Trophoblast cell (in vitro differentiated cells and primary cell): ENCODE results near the gene MGAT5.
A peak's percentile ranks its signal among the peaks of the same experiment; 100 is the strongest.

Experiments
- DNase-seq, 2 donors: peaks; one replicate each; pipeline ENCODE4 v3.0.0-alpha.2; 2016
- H2AFZ ChIP-seq: 2 replicates; pipeline ENCODE4 v1.6.1; 2013; ENCODE audit warnings: low read length, moderate library complexity, mild to moderate bottlenecking; ENCODE audit not compliant: insufficient read depth, poor library complexity
- H2AK5ac ChIP-seq: 2 replicates; pipeline ENCODE4 v1.6.1; 2013; ENCODE audit warnings: mild to moderate bottlenecking, low read length
- H2BK120ac ChIP-seq: 2 replicates; pipeline ENCODE4 v1.6.1; 2013; ENCODE audit warnings: low read length, mild to moderate bottlenecking, moderate library complexity; ENCODE audit not compliant: insufficient read depth, poor library complexity
- H2BK12ac ChIP-seq: 2 replicates; pipeline ENCODE4 v1.6.1; 2013; ENCODE audit warnings: mild to moderate bottlenecking, low read length, moderate library complexity
- H2BK5ac ChIP-seq: 2 replicates; pipeline ENCODE4 v1.6.1; 2013; ENCODE audit warnings: low read length, low read depth, moderate library complexity, mild to moderate bottlenecking; ENCODE audit not compliant: poor library complexity
- H3K14ac ChIP-seq: 2 replicates; pipeline ENCODE4 v1.6.1; 2013; ENCODE audit warnings: mild to moderate bottlenecking, low read length
- H3K18ac ChIP-seq: 2 replicates; pipeline ENCODE4 v1.6.1; 2013; ENCODE audit warnings: mild to moderate bottlenecking, low read length
- H3K23ac ChIP-seq: 2 replicates; pipeline ENCODE4 v1.6.1; 2013; ENCODE audit warnings: low read length
- H3K27ac ChIP-seq: 2 replicates; pipeline ENCODE4 v1.5.1; 2013; ENCODE audit warnings: low read depth, mild to moderate bottlenecking, inconsistent platforms, low read length, moderate library complexity
- H3K27me3 ChIP-seq: 2 replicates; pipeline ENCODE4 v1.6.1; 2013; ENCODE audit warnings: inconsistent platforms, mild to moderate bottlenecking, low read length, moderate library complexity; ENCODE audit not compliant: insufficient read depth
- H3K36me3 ChIP-seq, 2 experiments: 1 replicate in 1 of 2; 2 replicates in 1 of 2; pipeline ENCODE4 v1.6.1; 2013; ENCODE audit warnings: low read length in 2 of 2, mild to moderate bottlenecking in 2 of 2, moderate library complexity in 1 of 2; ENCODE audit not compliant: insufficient read depth in 2 of 2, control insufficient read depth in 1 of 2
- H3K4ac ChIP-seq: 2 replicates; pipeline ENCODE4 v1.6.1; 2013; ENCODE audit warnings: low read depth, mild to moderate bottlenecking, low read length, moderate library complexity
- H3K4me1 ChIP-seq, 2 experiments: 1 replicate in 1 of 2; 2 replicates in 1 of 2; pipeline ENCODE4 v1.6.1; 2013; ENCODE audit warnings: low read length in 2 of 2, mild to moderate bottlenecking in 2 of 2, moderate library complexity in 1 of 2; ENCODE audit not compliant: insufficient read depth in 2 of 2, control insufficient read depth in 1 of 2
- H3K4me2 ChIP-seq: 2 replicates; pipeline ENCODE4 v1.6.1; 2013; ENCODE audit warnings: inconsistent platforms, mild to moderate bottlenecking, low read length, moderate library complexity
- H3K4me3 ChIP-seq: 2 replicates; pipeline ENCODE4 v1.5.1; 2013; ENCODE audit warnings: mild to moderate bottlenecking, low read depth, low read length, inconsistent platforms
- H3K79me1 ChIP-seq: one replicate; pipeline ENCODE4 v1.6.1; 2013; ENCODE audit warnings: low read length
- H3K79me2 ChIP-seq: 2 replicates; pipeline ENCODE4 v1.6.1; 2013; ENCODE audit warnings: low read length, mild to moderate bottlenecking; ENCODE audit not compliant: control insufficient read depth, insufficient read depth, poor library complexity
- H3K9ac ChIP-seq: 2 replicates; pipeline ENCODE4 v1.6.1; 2013; ENCODE audit warnings: mild to moderate bottlenecking, low read length
- H3K9me3 ChIP-seq: 2 replicates; pipeline ENCODE4 v1.6.1; 2013; ENCODE audit warnings: low read depth, mild to moderate bottlenecking, control low read depth, inconsistent platforms, low read length; ENCODE audit not compliant: insufficient read depth
- H4K12ac ChIP-seq: 2 replicates; pipeline ENCODE4 v1.6.1; 2013; ENCODE audit warnings: low read depth, mild to moderate bottlenecking, low read length, moderate library complexity
- H4K8ac ChIP-seq: 2 replicates; pipeline ENCODE4 v1.6.1; 2013; ENCODE audit warnings: low read depth, mild to moderate bottlenecking, low read length, moderate library complexity
- H4K91ac ChIP-seq: one replicate; pipeline ENCODE4 v1.6.1; 2013; ENCODE audit warnings: low read depth, mild to moderate bottlenecking, low read length, moderate library complexity
- WGBS: extraction: QIAGEN DNeasy Blood & Tissue Kit; methylation state at CpG from one replicate; pipeline ENCODE4 v1.1.7; 2013; ENCODE audit warnings: missing lambda C conversion rate; ENCODE audit not compliant: insufficient read length, insufficient coverage; ENCODE audit errors: extremely low coverage; 5-methylcytosine and 5-hydroxymethylcytosine counted together

Gene MGAT5

GRCh38 chr2:134381141-134381540 is 127.3 kb downstream of the MGAT5 start:
- H3K18ac ChIP-seq: no peak overlapping the region
- H3K36me3 ChIP-seq: peaks cover 0 to 2% of the 10 kb centered on the region in 2 experiments
- H3K79me2 ChIP-seq: no peaks in the 10 kb centered on the region
- H3K4me1 ChIP-seq: peaks cover 3% of the 10 kb centered on the region in 2 experiments
- H3K14ac ChIP-seq: no peak overlapping the region
- H4K8ac ChIP-seq: no peak overlapping the region
- H3K27me3 ChIP-seq: no peaks in the 10 kb centered on the region
- H2BK12ac ChIP-seq: no peak overlapping the region
- H3K27ac ChIP-seq: no peak overlapping the region
- no peaks in the 10 kb centered on the region for H3K79me1 ChIP-seq
- no peak overlapping the region for H3K23ac ChIP-seq
- no peak overlapping the region for H3K4me2 ChIP-seq
- WGBS: no CpG with 5 or more reads among the region's 1 CpG
- no peak overlapping the region for H4K12ac ChIP-seq
- H2AK5ac ChIP-seq: no peak overlapping the region
- no peak overlapping the region for H2BK5ac ChIP-seq
- H2BK120ac ChIP-seq: no peak overlapping the region
- peak; percentile 70 to 87 for DNase-seq
- H3K9ac ChIP-seq: no peak overlapping the region
- H3K4me3 ChIP-seq: no peak overlapping the region
- no peak overlapping the region for H3K4ac ChIP-seq
- no peak overlapping the region for H4K91ac ChIP-seq
- peaks cover 2% of the 10 kb centered on the region for H3K9me3 ChIP-seq
- H2AFZ ChIP-seq: no peak overlapping the region

GRCh38 chr2:134384131-134384530 is 130.3 kb downstream of the MGAT5 start:
- Histone ChIP-seq H3K9ac (no peak overlapping the region), H3K36me3 (peaks cover 0 to 2% of the 10 kb centered on the region in 2 experiments), H3K18ac (no peak overlapping the region), H3K23ac (no peak overlapping the region), H3K27ac (no peak overlapping the region), H3K4me3 (no peak overlapping the region), H2AFZ (no peak overlapping the region), H3K4me1 (no peaks in the 10 kb centered on the region), H3K9me3 (no peaks in the 10 kb centered on the region), H3K27me3 (no peaks in the 10 kb centered on the region), H2BK5ac (no peak overlapping the region), H2BK12ac (no peak overlapping the region), H3K79me1 (no peaks in the 10 kb centered on the region), H4K8ac (no peak overlapping the region), H2AK5ac (no peak overlapping the region), H4K91ac (no peak overlapping the region), H4K12ac (no peak overlapping the region), H3K4ac (no peak overlapping the region), H3K4me2 (no peak overlapping the region), H2BK120ac (no peak overlapping the region), H3K14ac (no peak overlapping the region), H3K79me2 (no peaks in the 10 kb centered on the region)
- DNase-seq: no peak
- WGBS: no CpG with 5 or more reads among the region's 4 CpGs

- H3K4me3 ChIP-seq: no peak overlapping the region
- no peaks in the 10 kb centered on the region for H3K36me3 ChIP-seq
- H3K14ac ChIP-seq: no peak overlapping the region
- H3K18ac ChIP-seq: no peak overlapping the region
- H2BK120ac ChIP-seq: no peak overlapping the region
- DNase-seq: no peak
- no peak overlapping the region for H3K4ac ChIP-seq
- no peak overlapping the region for H4K91ac ChIP-seq
- no peak overlapping the region for H3K23ac ChIP-seq
- no peaks in the 10 kb centered on the region for H3K27me3 ChIP-seq
- WGBS: no CpG with 5 or more reads among the region's 2 CpGs
- H3K79me1 ChIP-seq: no peaks in the 10 kb centered on the region
- H4K12ac ChIP-seq: no peak overlapping the region
- no peaks in the 10 kb centered on the region for H3K4me1 ChIP-seq
- H3K79me2 ChIP-seq: no peaks in the 10 kb centered on the region
- H4K8ac ChIP-seq: no peak overlapping the region
- H2AK5ac ChIP-seq: no peak overlapping the region
- no peaks in the 10 kb centered on the region for H3K9me3 ChIP-seq
- no peak overlapping the region for H3K27ac ChIP-seq
- H2AFZ ChIP-seq: no peak overlapping the region
- no peak overlapping the region for H2BK5ac ChIP-seq
- no peak overlapping the region for H3K4me2 ChIP-seq
- no peak overlapping the region for H3K9ac ChIP-seq
- no peak overlapping the region for H2BK12ac ChIP-seq
Observed at GRCh38 chr2:134385195-134385594, 131.3 kb downstream of the MGAT5 start.

GRCh38 chr2:134386310-134386709 is 132.4 kb downstream of the MGAT5 start:
- H2AFZ ChIP-seq: no peak overlapping the region
- H3K79me2 ChIP-seq: no peaks in the 10 kb centered on the region
- no peaks in the 10 kb centered on the region for H3K9me3 ChIP-seq
- no peak overlapping the region for H3K4me3 ChIP-seq
- H3K27ac ChIP-seq: no peak overlapping the region
- H3K79me1 ChIP-seq: no peaks in the 10 kb centered on the region
- no peak overlapping the region for H4K12ac ChIP-seq
- no peak overlapping the region for H2BK120ac ChIP-seq
- H4K8ac ChIP-seq: no peak overlapping the region
- H2AK5ac ChIP-seq: no peak overlapping the region
- WGBS: no CpG with 5 or more reads among the region's 3 CpGs
- no peaks in the 10 kb centered on the region for H3K27me3 ChIP-seq
- H3K4me2 ChIP-seq: no peak overlapping the region
- no peaks in the 10 kb centered on the region for H3K36me3 ChIP-seq
- no peak overlapping the region for H4K91ac ChIP-seq
- no peaks in the 10 kb centered on the region for H3K4me1 ChIP-seq
- no peak overlapping the region for H2BK5ac ChIP-seq
- no peak overlapping the region for H3K14ac ChIP-seq
- H2BK12ac ChIP-seq: no peak overlapping the region
- no peak overlapping the region for H3K9ac ChIP-seq
- H3K4ac ChIP-seq: no peak overlapping the region
- H3K23ac ChIP-seq: no peak overlapping the region
- DNase-seq: no peak
- no peak overlapping the region for H3K18ac ChIP-seq
